ENCODE measurements around the gene NALCN. TPM values are rescaled to one million over a fixed set of nuclear protein-coding genes. Genes with fewer than 3 reads are reported as not detected.

Gene NALCN
- polyA plus RNA-seq, 1 donor = 1.2 TPM

- H3K27me3 ChIP-seq (ENCODE audit: control insufficient read depth, insufficient read depth, low read length) = no peaks in the 10 kb centered on the region
- WGBS (ENCODE audit: insufficient coverage, low lambda C conversion rate) = no CpG with 5 or more reads among the region's 4 CpGs
- no peak for DNase-seq
- H3K36me3 ChIP-seq (ENCODE audit: control insufficient read depth, insufficient read depth, low read length) = no peaks in the 10 kb centered on the region
- no peak overlapping the region for H3K4me3 ChIP-seq (ENCODE audit: low read length)
- H3K9me3 ChIP-seq (ENCODE audit: control insufficient read depth, low read depth, low read length) = no peaks in the 10 kb centered on the region
- H3K27ac ChIP-seq (ENCODE audit: low read length) = no peak overlapping the region
- H3K4me1 ChIP-seq (ENCODE audit: control insufficient read depth, insufficient read depth, low read length) = no peaks in the 10 kb centered on the region
Observed at GRCh38 chr13:101179021-101179420, 237.3 kb downstream of the NALCN start.

- no peak for DNase-seq
- WGBS (ENCODE audit: insufficient coverage, low lambda C conversion rate) = no CpG with 5 or more reads among the region's 4 CpGs
- Histone ChIP-seq H3K4me1 (ENCODE audit: control insufficient read depth, insufficient read depth, low read length) (no peaks in the 10 kb centered on the region), H3K36me3 (ENCODE audit: control insufficient read depth, insufficient read depth, low read length) (no peaks in the 10 kb centered on the region), H3K4me3 (ENCODE audit: low read length) (no peak overlapping the region), H3K9me3 (ENCODE audit: control insufficient read depth, low read depth, low read length) (no peaks in the 10 kb centered on the region), H3K27ac (ENCODE audit: low read length) (no peak overlapping the region), H3K27me3 (ENCODE audit: control insufficient read depth, insufficient read depth, low read length) (no peaks in the 10 kb centered on the region)
Observed at GRCh38 chr13:101178406-101178805, 237.9 kb downstream of the NALCN start.

- no peaks in the 10 kb centered on the region for H3K4me1 ChIP-seq (ENCODE audit: control insufficient read depth, insufficient read depth, low read length)
- no CpG with 5 or more reads among the region's 2 CpGs for WGBS (ENCODE audit: insufficient coverage, low lambda C conversion rate)
- H3K27ac ChIP-seq (ENCODE audit: low read length) = no peak overlapping the region
- H3K36me3 ChIP-seq (ENCODE audit: control insufficient read depth, insufficient read depth, low read length) = no peaks in the 10 kb centered on the region
- H3K4me3 ChIP-seq (ENCODE audit: low read length) = no peak overlapping the region
- DNase-seq = no peak
- no peaks in the 10 kb centered on the region for H3K27me3 ChIP-seq (ENCODE audit: control insufficient read depth, insufficient read depth, low read length)
- no peaks in the 10 kb centered on the region for H3K9me3 ChIP-seq (ENCODE audit: control insufficient read depth, low read depth, low read length)
Observed at GRCh38 chr13:101170306-101170705, 246.0 kb downstream of the NALCN start.

- Histone ChIP-seq H3K36me3 (ENCODE audit: control insufficient read depth, insufficient read depth, low read length) (no peaks in the 10 kb centered on the region), H3K4me3 (ENCODE audit: low read length) (no peak overlapping the region), H3K9me3 (ENCODE audit: control insufficient read depth, low read depth, low read length) (no peaks in the 10 kb centered on the region), H3K27ac (ENCODE audit: low read length) (no peak overlapping the region), H3K27me3 (ENCODE audit: control insufficient read depth, insufficient read depth, low read length) (peaks cover under 1% of the 10 kb centered on the region), H3K4me1 (ENCODE audit: control insufficient read depth, insufficient read depth, low read length) (no peaks in the 10 kb centered on the region)
- no peak for DNase-seq
- no CpG with 5 or more reads among the region's 1 CpG for WGBS (ENCODE audit: insufficient coverage, low lambda C conversion rate)
Observed at GRCh38 chr13:101157261-101157660, 259.0 kb downstream of the NALCN start.

- Histone ChIP-seq H3K9me3 (ENCODE audit: control insufficient read depth, low read depth, low read length) (no peaks in the 10 kb centered on the region), H3K36me3 (ENCODE audit: control insufficient read depth, insufficient read depth, low read length) (no peaks in the 10 kb centered on the region), H3K27ac (ENCODE audit: low read length) (no peak overlapping the region), H3K27me3 (ENCODE audit: control insufficient read depth, insufficient read depth, low read length) (peaks cover 2% of the 10 kb centered on the region), H3K4me1 (ENCODE audit: control insufficient read depth, insufficient read depth, low read length) (no peaks in the 10 kb centered on the region), H3K4me3 (ENCODE audit: low read length) (no peak overlapping the region)
- WGBS (ENCODE audit: insufficient coverage, low lambda C conversion rate) = 40% methylated on average over 1 of the region's 2 CpGs
- DNase-seq = no peak
Observed at GRCh38 chr13:101155920-101156319, 260.4 kb downstream of the NALCN start.

- no CpG with 5 or more reads among the region's 3 CpGs for WGBS (ENCODE audit: insufficient coverage, low lambda C conversion rate)
- Histone ChIP-seq H3K4me3 (ENCODE audit: low read length) (no peak overlapping the region), H3K9me3 (ENCODE audit: control insufficient read depth, low read depth, low read length) (no peaks in the 10 kb centered on the region), H3K36me3 (ENCODE audit: control insufficient read depth, insufficient read depth, low read length) (no peaks in the 10 kb centered on the region), H3K27me3 (ENCODE audit: control insufficient read depth, insufficient read depth, low read length) (peaks cover 5% of the 10 kb centered on the region), H3K4me1 (ENCODE audit: control insufficient read depth, insufficient read depth, low read length) (no peaks in the 10 kb centered on the region), H3K27ac (ENCODE audit: low read length) (no peak overlapping the region)
- no peak for DNase-seq
Observed at GRCh38 chr13:101152184-101152583, 264.1 kb downstream of the NALCN start.

- no peak overlapping the region for H3K27ac ChIP-seq (ENCODE audit: low read length)
- peaks cover 5% of the 10 kb centered on the region for H3K27me3 ChIP-seq (ENCODE audit: control insufficient read depth, insufficient read depth, low read length)
- no peak overlapping the region for H3K4me3 ChIP-seq (ENCODE audit: low read length)
- 29% methylated on average over 5 of the region's 7 CpGs for WGBS (ENCODE audit: insufficient coverage, low lambda C conversion rate)
- no peaks in the 10 kb centered on the region for H3K4me1 ChIP-seq (ENCODE audit: control insufficient read depth, insufficient read depth, low read length)
- H3K36me3 ChIP-seq (ENCODE audit: control insufficient read depth, insufficient read depth, low read length) = no peaks in the 10 kb centered on the region
- DNase-seq = no peak
- H3K9me3 ChIP-seq (ENCODE audit: control insufficient read depth, low read depth, low read length) = no peaks in the 10 kb centered on the region
Observed at GRCh38 chr13:101150998-101151397, 265.3 kb downstream of the NALCN start.

- Histone ChIP-seq H3K9me3 (ENCODE audit: control insufficient read depth, low read depth, low read length) (no peaks in the 10 kb centered on the region), H3K4me1 (ENCODE audit: control insufficient read depth, insufficient read depth, low read length) (no peaks in the 10 kb centered on the region), H3K36me3 (ENCODE audit: control insufficient read depth, insufficient read depth, low read length) (no peaks in the 10 kb centered on the region), H3K27me3 (ENCODE audit: control insufficient read depth, insufficient read depth, low read length) (peaks cover 5% of the 10 kb centered on the region), H3K4me3 (ENCODE audit: low read length) (no peak overlapping the region), H3K27ac (ENCODE audit: low read length) (no peak overlapping the region)
- DNase-seq = no peak
- WGBS (ENCODE audit: insufficient coverage, low lambda C conversion rate) = no CpG with 5 or more reads among the region's 9 CpGs
Observed at GRCh38 chr13:101149735-101150384, 266.4 kb downstream of the NALCN start.

GRCh38 chr13:101146101-101146898, 270.0 kb downstream of the NALCN start:
- no peak overlapping the region for H3K27ac ChIP-seq (ENCODE audit: low read length)
- DNase-seq = no peak
- H3K36me3 ChIP-seq (ENCODE audit: control insufficient read depth, insufficient read depth, low read length) = no peaks in the 10 kb centered on the region
- H3K4me3 ChIP-seq (ENCODE audit: low read length) = no peak overlapping the region
- no peaks in the 10 kb centered on the region for H3K9me3 ChIP-seq (ENCODE audit: control insufficient read depth, low read depth, low read length)
- 100% methylated on average over 1 of the region's 7 CpGs for WGBS (ENCODE audit: insufficient coverage, low lambda C conversion rate)
- no peaks in the 10 kb centered on the region for H3K4me1 ChIP-seq (ENCODE audit: control insufficient read depth, insufficient read depth, low read length)
- H3K27me3 ChIP-seq (ENCODE audit: control insufficient read depth, insufficient read depth, low read length) = peaks cover 2% of the 10 kb centered on the region

GRCh38 chr13:101144808-101145419, 271.4 kb downstream of the NALCN start:
- no peak overlapping the region for H3K27ac ChIP-seq (ENCODE audit: low read length)
- H3K4me1 ChIP-seq (ENCODE audit: control insufficient read depth, insufficient read depth, low read length) = no peaks in the 10 kb centered on the region
- DNase-seq = peak; percentile 9 to 24
- 47% methylated on average over 4 of the region's 7 CpGs for WGBS (ENCODE audit: insufficient coverage, low lambda C conversion rate)
- H3K27me3 ChIP-seq (ENCODE audit: control insufficient read depth, insufficient read depth, low read length) = peaks cover 2% of the 10 kb centered on the region
- H3K4me3 ChIP-seq (ENCODE audit: low read length) = no peak overlapping the region
- H3K9me3 ChIP-seq (ENCODE audit: control insufficient read depth, low read depth, low read length) = no peaks in the 10 kb centered on the region
- H3K36me3 ChIP-seq (ENCODE audit: control insufficient read depth, insufficient read depth, low read length) = no peaks in the 10 kb centered on the region
